Smooth muscle cell (in vitro differentiated cells): ENCODE measurements around the gene CMTR2. TPM values are rescaled to one million over a fixed set of nuclear protein-coding genes. Genes with fewer than 3 reads are reported as not detected.
A peak's percentile ranks its signal among the peaks of the same experiment; 100 is the strongest.
"Not testable (repeated sequence)": the region's sequence is repeated elsewhere in the genome, so short reads cannot be mapped to it uniquely, and the experiment has no call there.

ENCODE experiments used
- DNase-seq: peaks from one replicate; lab custom pipeline; 2025; ENCODE audit not compliant: unreplicated experiment; lab: John Stamatoyannopoulos, UW
- H2AFZ ChIP-seq: fragments of 200-600 bp; sonication (generic); 2 replicates; pipeline ENCODE4 v1.6.0; 2016; ENCODE audit warnings: antibody characterized with exemption, low read depth, mild to moderate bottlenecking
- H3F3A ChIP-seq: fragments of 200-600 bp; sonication (generic); 2 replicates; pipeline ENCODE4 v1.6.0; 2017; ENCODE audit warnings: antibody characterized with exemption, low read depth
- H3K27ac ChIP-seq: fragments of 200-600 bp; sonication (generic); 2 replicates; pipeline ENCODE4 v1.5.1; 2016; ENCODE audit warnings: low read depth, mild to moderate bottlenecking
- H3K27me3 ChIP-seq: fragments of 200-600 bp; sonication (generic); 2 replicates; pipeline ENCODE4 v1.6.1; 2016; ENCODE audit warnings: low read depth, mild to moderate bottlenecking
- H3K36me3 ChIP-seq: fragments of 200-600 bp; sonication (generic); 2 replicates; pipeline ENCODE4 v1.5.1; 2016; ENCODE audit warnings: low read depth
- H3K4me1 ChIP-seq: fragments of 200-600 bp; sonication (generic); 2 replicates; pipeline ENCODE4 v1.5.1; 2016; ENCODE audit warnings: low read depth
- H3K4me2 ChIP-seq: fragments of 200-600 bp; sonication (generic); 2 replicates; pipeline ENCODE4 v1.6.0; 2016; ENCODE audit warnings: mild to moderate bottlenecking
- H3K4me3 ChIP-seq: fragments of 200-600 bp; sonication (generic); 2 replicates; pipeline ENCODE4 v1.5.1; 2016; ENCODE audit warnings: mild to moderate bottlenecking
- H3K79me2 ChIP-seq: fragments of 200-600 bp; sonication (generic); 2 replicates; pipeline ENCODE4 v1.6.0; 2016; ENCODE audit warnings: low read depth, mild to moderate bottlenecking
- H3K9ac ChIP-seq: fragments of 200-600 bp; sonication (generic); 2 replicates; pipeline ENCODE4 v1.6.0; 2016; ENCODE audit warnings: low read depth
- H3K9me3 ChIP-seq: fragments of 200-600 bp; sonication (generic); replicated peaks from 2 replicates; pipeline ENCODE4 v1.5.1; 2016; ENCODE audit warnings: low read depth
- H4K20me1 ChIP-seq: fragments of 200-600 bp; sonication (generic); 2 replicates; pipeline ENCODE4 v1.6.0; 2016; ENCODE audit warnings: low read depth
- CTCF ChIP-seq: fragments of 200-600 bp; sonication (generic); IDR thresholded peaks from 2 replicates; pipeline ENCODE4 v1.5.1; 2017; ENCODE audit warnings: borderline replicate concordance, mild to moderate bottlenecking, antibody characterized with exemption; ENCODE audit not compliant: insufficient read depth, poor library complexity, severe bottlenecking
- WGBS: methylation state at CpG from one replicate; pipeline ENCODE4 v1.1.7; 2016; ENCODE audit warnings: low lambda C conversion rate; 5-methylcytosine and 5-hydroxymethylcytosine counted together
- polyA plus RNA-seq: library from polyadenylated mRNA; unstranded; fragments of >200 nt; fragmentation: Nextera tagmentation; extraction: Ambion mirVana; gene quantifications from 2 replicates; pipeline ENCODE4 v1.2.1, GENCODE V29; 2016
- total RNA-seq: library from RNA; depleted of rRNA; stranded (reverse); fragments of >200 nt; gene quantifications from 2 replicates; pipeline ENCODE4 v1.2.3, GENCODE V29; 2014

CMTR2 gene
- total and polyA plus RNA-seq, 2 experiments from 2014 or later: 7.0 to 26.0 TPM

GRCh38 chr16:71293919-71294318, 4.7 kb upstream of the CMTR2 start:
- Histone ChIP-seq H4K20me1 (no peaks in the 10 kb centered on the region), H3K9me3 (no peaks in the 10 kb centered on the region), H3K4me1 (peaks cover 7% of the 10 kb centered on the region), H3K36me3 (no peaks in the 10 kb centered on the region), H3K79me2 (no peaks in the 10 kb centered on the region), H2AFZ (no peak overlapping the region), H3K4me2 (no peak overlapping the region), H3K27me3 (no peaks in the 10 kb centered on the region), H3K4me3 (no peak overlapping the region), H3K9ac (no peak overlapping the region), H3K27ac (no peak overlapping the region), H3F3A (no peaks in the 10 kb centered on the region)
- WGBS: 34% methylated on average over 1 of the region's 1 CpG
- DNase-seq: no peak
- TF ChIP-seq CTCF: no peak

GRCh38 chr16:71292095-71292494, 2.9 kb upstream of the CMTR2 start:
- H3K4me2 ChIP-seq, DNase-seq, H3K79me2 ChIP-seq, H3K9ac ChIP-seq, H3K9me3 ChIP-seq, H3K27me3 ChIP-seq, H3K36me3 ChIP-seq, H3K4me3 ChIP-seq, H3F3A ChIP-seq, H2AFZ ChIP-seq, H4K20me1 ChIP-seq, H3K27ac ChIP-seq: not testable (repeated sequence)
- WGBS: 82% methylated on average over 3 of the region's 3 CpGs
- H3K4me1 ChIP-seq: peaks cover 17% of the 10 kb centered on the region

- H3K4me2 ChIP-seq: peak overlapping the region; percentile 94
- peaks cover 3% of the 10 kb centered on the region for H3F3A ChIP-seq
- WGBS: 30% methylated on average over 2 of the region's 2 CpGs
- peak overlapping the region; percentile 73 for H3K4me3 ChIP-seq
- no peaks in the 10 kb centered on the region for H3K9me3 ChIP-seq
- H3K4me1 ChIP-seq: peaks cover 17% of the 10 kb centered on the region
- peak overlapping the region; percentile 97 for H3K27ac ChIP-seq
- peaks cover 3% of the 10 kb centered on the region for H3K36me3 ChIP-seq
- H3K27me3 ChIP-seq: no peaks in the 10 kb centered on the region
- DNase-seq: no peak
- no peaks in the 10 kb centered on the region for H4K20me1 ChIP-seq
- peaks cover 22% of the 10 kb centered on the region for H3K79me2 ChIP-seq
- peak overlapping the region; percentile 79 for H2AFZ ChIP-seq
- H3K9ac ChIP-seq: peak overlapping the region; percentile 93
- TF ChIP-seq CTCF: no peak
These were observed 495 bp upstream of the CMTR2 start for GRCh38 chr16:71289732-71290062.

- Histone ChIP-seq H3K79me2 (peaks cover 22% of the 10 kb centered on the region), H3K27me3 (no peaks in the 10 kb centered on the region), H3K9ac (peak overlapping the region; percentile 93), H3K4me2 (peak overlapping the region; percentile 94), H3K4me3 (peak overlapping the region; percentile 73), H4K20me1 (peaks cover 11% of the 10 kb centered on the region), H3K27ac (peak overlapping the region; percentile 97), H3K9me3 (no peaks in the 10 kb centered on the region), H2AFZ (peak overlapping the region; percentile 78), H3F3A (peaks cover 3% of the 10 kb centered on the region), H3K36me3 (peaks cover 3% of the 10 kb centered on the region), H3K4me1 (peaks cover 17% of the 10 kb centered on the region)
- WGBS: 7% methylated on average over 3 of the region's 3 CpGs
- no peak for TF ChIP-seq CTCF
- no peak for DNase-seq
These were observed 672 bp downstream of the CMTR2 start for GRCh38 chr16:71288570-71288889.
